ENCODE measurements around the gene SMIM35. TPM values are rescaled to one million over a fixed set of nuclear protein-coding genes. Genes with fewer than 3 reads are reported as not detected.

Gene SMIM35
- total RNA-seq, 1 donor from 2014 or later, result not detected

- H3K9ac ChIP-seq (ENCODE audit: low read depth in 1 of 3, low read length in 3 of 3), result no peak overlapping the region
- H3K4me1 ChIP-seq (ENCODE audit: control insufficient read depth in 3 of 3, insufficient read depth in 3 of 3, low read length in 3 of 3), result peaks cover 0 to 11% (median 3%) of the 10 kb centered on the region in 3 donors
- H3K4me3 ChIP-seq (ENCODE audit: low read length in 3 of 3), result no peak overlapping the region
- H3K27me3 ChIP-seq (ENCODE audit: control insufficient read depth in 3 of 3, insufficient read depth in 3 of 3, low read length in 3 of 3), result peaks cover 0 to 2% (median 2%) of the 10 kb centered on the region in 3 donors
- no peak overlapping the region for H3K27ac ChIP-seq (ENCODE audit: low read depth, low read length)
- H3K36me3 ChIP-seq (ENCODE audit: control insufficient read depth in 3 of 3, insufficient read depth in 3 of 3, low read length in 3 of 3), result no peaks in the 10 kb centered on the region
- no peaks in the 10 kb centered on the region for H3K9me3 ChIP-seq (ENCODE audit: control insufficient read depth in 3 of 3, low read length in 3 of 3)
Measured at GRCh38 chr11:118006153-118006534, 80.6 kb downstream of the SMIM35 start.

- no peaks in the 10 kb centered on the region for H3K36me3 ChIP-seq (ENCODE audit: control insufficient read depth in 3 of 3, insufficient read depth in 3 of 3, low read length in 3 of 3)
- peaks cover 0 to 2% (median 0%) of the 10 kb centered on the region in 3 donors for H3K27me3 ChIP-seq (ENCODE audit: control insufficient read depth in 3 of 3, insufficient read depth in 3 of 3, low read length in 3 of 3)
- no peaks in the 10 kb centered on the region for H3K9me3 ChIP-seq (ENCODE audit: control insufficient read depth in 3 of 3, low read length in 3 of 3)
- no peak overlapping the region for H3K27ac ChIP-seq (ENCODE audit: low read depth, low read length)
- no peak overlapping the region for H3K9ac ChIP-seq (ENCODE audit: low read depth in 1 of 3, low read length in 3 of 3)
- peaks cover 0 to 11% (median 2%) of the 10 kb centered on the region in 3 donors for H3K4me1 ChIP-seq (ENCODE audit: control insufficient read depth in 3 of 3, insufficient read depth in 3 of 3, low read length in 3 of 3)
- no peak overlapping the region for H3K4me3 ChIP-seq (ENCODE audit: low read length in 3 of 3)
Measured at GRCh38 chr11:118005224-118006152, 81.3 kb downstream of the SMIM35 start.

- Histone ChIP-seq H3K36me3 (ENCODE audit: control insufficient read depth in 3 of 3, insufficient read depth in 3 of 3, low read length in 3 of 3) (no peaks in the 10 kb centered on the region), H3K27me3 (ENCODE audit: control insufficient read depth in 3 of 3, insufficient read depth in 3 of 3, low read length in 3 of 3) (peaks cover 0 to 2% (median 0%) of the 10 kb centered on the region in 3 donors), H3K27ac (ENCODE audit: low read depth, low read length) (no peak overlapping the region), H3K9ac (ENCODE audit: low read depth in 1 of 3, low read length in 3 of 3) (no peak overlapping the region), H3K9me3 (ENCODE audit: control insufficient read depth in 3 of 3, low read length in 3 of 3) (no peaks in the 10 kb centered on the region), H3K4me1 (ENCODE audit: control insufficient read depth in 3 of 3, insufficient read depth in 3 of 3, low read length in 3 of 3) (peaks cover 0 to 11% (median 0%) of the 10 kb centered on the region in 3 donors), H3K4me3 (ENCODE audit: low read length in 3 of 3) (no peak overlapping the region)
Measured at GRCh38 chr11:118004543-118005223, 82.1 kb downstream of the SMIM35 start.

GRCh38 chr11:118003456-118003855, 83.3 kb downstream of the SMIM35 start:
- no peak overlapping the region for H3K27ac ChIP-seq (ENCODE audit: low read depth, low read length)
- no peak overlapping the region for H3K4me3 ChIP-seq (ENCODE audit: low read length in 3 of 3)
- H3K36me3 ChIP-seq (ENCODE audit: control insufficient read depth in 3 of 3, insufficient read depth in 3 of 3, low read length in 3 of 3), result no peaks in the 10 kb centered on the region
- H3K9me3 ChIP-seq (ENCODE audit: control insufficient read depth in 3 of 3, low read length in 3 of 3), result no peaks in the 10 kb centered on the region
- H3K9ac ChIP-seq (ENCODE audit: low read depth in 1 of 3, low read length in 3 of 3), result no peak overlapping the region
- peaks cover 0 to 11% (median 0%) of the 10 kb centered on the region in 3 donors for H3K4me1 ChIP-seq (ENCODE audit: control insufficient read depth in 3 of 3, insufficient read depth in 3 of 3, low read length in 3 of 3)
- H3K27me3 ChIP-seq (ENCODE audit: control insufficient read depth in 3 of 3, insufficient read depth in 3 of 3, low read length in 3 of 3), result peaks cover 0 to 2% (median 0%) of the 10 kb centered on the region in 3 donors

- Histone ChIP-seq H3K36me3 (ENCODE audit: control insufficient read depth in 3 of 3, insufficient read depth in 3 of 3, low read length in 3 of 3) (no peaks in the 10 kb centered on the region), H3K9ac (ENCODE audit: low read depth in 1 of 3, low read length in 3 of 3) (no peak overlapping the region), H3K27ac (ENCODE audit: low read depth, low read length) (peak overlapping the region; percentile 61), H3K4me3 (ENCODE audit: low read length in 3 of 3) (no peak overlapping the region), H3K4me1 (ENCODE audit: control insufficient read depth in 3 of 3, insufficient read depth in 3 of 3, low read length in 3 of 3) (peaks cover 0 to 11% (median 0%) of the 10 kb centered on the region in 3 donors), H3K27me3 (ENCODE audit: control insufficient read depth in 3 of 3, insufficient read depth in 3 of 3, low read length in 3 of 3) (peaks cover 0 to 2% (median 0%) of the 10 kb centered on the region in 3 donors), H3K9me3 (ENCODE audit: control insufficient read depth in 3 of 3, low read length in 3 of 3) (no peaks in the 10 kb centered on the region)
Measured at GRCh38 chr11:118002541-118003423, 84.0 kb downstream of the SMIM35 start.

- no peak overlapping the region for H3K9ac ChIP-seq (ENCODE audit: low read depth in 1 of 3, low read length in 3 of 3)
- H3K27me3 ChIP-seq (ENCODE audit: control insufficient read depth in 3 of 3, insufficient read depth in 3 of 3, low read length in 3 of 3), result peaks cover 0 to 2% (median 0%) of the 10 kb centered on the region in 3 donors
- no peaks in the 10 kb centered on the region for H3K9me3 ChIP-seq (ENCODE audit: control insufficient read depth in 3 of 3, low read length in 3 of 3)
- H3K4me3 ChIP-seq (ENCODE audit: low read length in 3 of 3), result no peak overlapping the region
- H3K4me1 ChIP-seq (ENCODE audit: control insufficient read depth in 3 of 3, insufficient read depth in 3 of 3, low read length in 3 of 3), result peaks cover 0 to 11% (median 0%) of the 10 kb centered on the region in 3 donors
- no peaks in the 10 kb centered on the region for H3K36me3 ChIP-seq (ENCODE audit: control insufficient read depth in 3 of 3, insufficient read depth in 3 of 3, low read length in 3 of 3)
- H3K27ac ChIP-seq (ENCODE audit: low read depth, low read length), result peak overlapping the region; percentile 61
Measured at GRCh38 chr11:118002010-118002540, 84.7 kb downstream of the SMIM35 start.

- Histone ChIP-seq H3K9ac (ENCODE audit: low read depth in 1 of 3, low read length in 3 of 3) (no peak overlapping the region), H3K36me3 (ENCODE audit: control insufficient read depth in 3 of 3, insufficient read depth in 3 of 3, low read length in 3 of 3) (no peaks in the 10 kb centered on the region), H3K9me3 (ENCODE audit: control insufficient read depth in 3 of 3, low read length in 3 of 3) (no peaks in the 10 kb centered on the region), H3K4me3 (ENCODE audit: low read length in 3 of 3) (no peak overlapping the region), H3K27me3 (ENCODE audit: control insufficient read depth in 3 of 3, insufficient read depth in 3 of 3, low read length in 3 of 3) (peaks cover 0 to 2% (median 0%) of the 10 kb centered on the region in 3 donors), H3K27ac (ENCODE audit: low read depth, low read length) (peak overlapping the region; percentile 7), H3K4me1 (ENCODE audit: control insufficient read depth in 3 of 3, insufficient read depth in 3 of 3, low read length in 3 of 3) (peaks cover 0 to 11% (median 0%) of the 10 kb centered on the region in 3 donors)
Measured at GRCh38 chr11:118001494-118001971, 85.2 kb downstream of the SMIM35 start.

GRCh38 chr11:118000850-118001228, 85.9 kb downstream of the SMIM35 start:
- Histone ChIP-seq H3K27me3 (ENCODE audit: control insufficient read depth in 3 of 3, insufficient read depth in 3 of 3, low read length in 3 of 3) (peaks cover 0 to 2% (median 0%) of the 10 kb centered on the region in 3 donors), H3K27ac (ENCODE audit: low read depth, low read length) (no peak overlapping the region), H3K4me1 (ENCODE audit: control insufficient read depth in 3 of 3, insufficient read depth in 3 of 3, low read length in 3 of 3) (peaks cover 0 to 10% (median 0%) of the 10 kb centered on the region in 3 donors), H3K9ac (ENCODE audit: low read depth in 1 of 3, low read length in 3 of 3) (no peak overlapping the region), H3K4me3 (ENCODE audit: low read length in 3 of 3) (no peak overlapping the region), H3K36me3 (ENCODE audit: control insufficient read depth in 3 of 3, insufficient read depth in 3 of 3, low read length in 3 of 3) (no peaks in the 10 kb centered on the region), H3K9me3 (ENCODE audit: control insufficient read depth in 3 of 3, low read length in 3 of 3) (no peaks in the 10 kb centered on the region)
